Activated naive CD8-positive, alpha-beta T cell treated with anti-CD3 and anti-CD28 coated beads, Interleukin-2, amount 10 ng/mL, durations not matched to agents 7 days and 5 days (primary cell): ENCODE data around the gene BHLHE23. TPM values are rescaled to one million over a fixed set of nuclear protein-coding genes. Genes with fewer than 3 reads are reported as not detected.

Experiments used
- total RNA-seq, 2 experiments: library from RNA; stranded (reverse); gene quantifications; one replicate each; pipeline ENCODE4 v1.2.3, GENCODE V29; 2021

BHLHE23 gene
- total RNA-seq, 2 experiments from 2014 or later: not detected

Other genes with a start within 250 kb of the BHLHE23 start
- gene MRGBP, start 210.5 kb downstream of the BHLHE23 start, total RNA-seq: 10 to 100 TPM; 17.9 to 18.9 TPM
- gene OGFR, start 202.1 kb downstream of the BHLHE23 start, total RNA-seq: 10 to 100 TPM; 80.8 to 81.1 TPM
- under 1 TPM; 0.42 to 0.82 TPM for gene COL9A3, start 189.9 kb downstream of the BHLHE23 start, total RNA-seq
- gene TCFL5, start 145.1 kb downstream of the BHLHE23 start, total RNA-seq: 10 to 100 TPM in 1 of 2 experiments, 1 to 10 TPM in 1; 9.3 to 10.1 TPM
- 100 to 1,000 TPM; 100 to 104 TPM for gene DIDO1, start 80.5 kb downstream of the BHLHE23 start, total RNA-seq
- 10 to 100 TPM; 42.1 to 43.0 TPM for gene GID8, start 68.8 kb downstream of the BHLHE23 start, total RNA-seq
- gene SLC17A9, start 54.3 kb downstream of the BHLHE23 start, total RNA-seq: 10 to 100 TPM; 40.9 to 43.5 TPM
- 10 to 100 TPM; 38.0 to 41.2 TPM for gene YTHDF1, start 209.2 kb upstream of the BHLHE23 start, total RNA-seq
- not detected for gene BIRC7, start 228.9 kb upstream of the BHLHE23 start, total RNA-seq
- gene NKAIN4, start 247.5 kb upstream of the BHLHE23 start, total RNA-seq: not detected